ENCODE results near the gene NNT.

- TF ChIP-seq POLR2AphosphoS5 (IDR thresholded peaks at IDR 0.05; ENCODE audit: low read depth, low read length) (peak; percentile 75), TAF1 (IDR thresholded peaks at IDR 0.05; ENCODE audit: low read depth, low read length) (no peak; the same call in none of the 2 replicates), POLR2A (IDR thresholded peaks at IDR 0.05; ENCODE audit: low read depth, low read length) (peak; percentile 64), SPI1 (IDR thresholded peaks at IDR 0.05; ENCODE audit: low read depth, low read length) (no peak), POU2F2 (IDR thresholded peaks at IDR 0.05; ENCODE audit: low read depth, low read length) (no peak)
Measured at GRCh38 chr5:43556857-43557542, 46.0 kb upstream of the NNT start, which contains the start of gene PAIP1.

All from GM12891 (cell line).